Neural cell (in vitro differentiated cells): ENCODE measurements around the gene CCDC73.

Experiments
- CTCF ChIP-seq: fragments of 450-650 bp; IDR thresholded peaks from 2 replicates; pipeline ENCODE4 v1.5.1; 2014; ENCODE audit warnings: antibody characterized with exemption, mild to moderate bottlenecking, moderate library complexity; ENCODE audit not compliant: poor library complexity, severe bottlenecking
- EZH2 ChIP-seq: fragments of 200-600, 300-800 bp; shearing (Covaris generic), sonication (generic); IDR thresholded peaks from 2 replicates; pipeline ENCODE4 v1.6.1; 2014; ENCODE audit warnings: antibody characterized with exemption, low read length, borderline replicate concordance, mild to moderate bottlenecking; ENCODE audit not compliant: insufficient read depth, poor library complexity, severe bottlenecking
- POLR2AphosphoS5 ChIP-seq: IDR thresholded peaks from 2 replicates; pipeline ENCODE4 v1.6.1; 2012

- TF ChIP-seq POLR2AphosphoS5 (no peak), CTCF (no peak), EZH2 (no peak)
Measured at GRCh38 chr11:32581556-32581955, 212.9 kb downstream of the CCDC73 start.
